HEK293 (cell line): ENCODE data around the gene CACNA1S.

Experiments
- CTCF ChIA-PET: fragments of 350-600 bp; formaldehyde crosslinking; extraction: SDS; loops from one replicate; lab custom pipeline; 2021; ENCODE audit warnings: antibody characterized with exemption; lab: Yijun Ruan, JAX
- POLR2A ChIA-PET: fragments of 300-600 bp; formaldehyde crosslinking; extraction: SDS; loops from one replicate; lab custom pipeline; 2020; ENCODE audit warnings: antibody characterized with exemption, inconsistent platforms; lab: Yijun Ruan, JAX
- H3K27ac ChIP-seq: fragments of 200-500 bp; sonication (Bioruptor generic); 2 replicates; pipeline ENCODE4 v1.5.1; 2014; ENCODE audit warnings: low read depth, low read length, control low read depth, inconsistent platforms; ENCODE audit errors: extremely low read depth
- H3K36me3 ChIP-seq, 2 experiments: fragments of 200-500 bp in 1 of 2; sonication (Bioruptor generic) in 1 of 2; 1 replicate in 1 of 2; 2 replicates in 1 of 2; pipeline ENCODE4 v1.5.1; 2014 to 2017; ENCODE audit warnings: inconsistent platforms in 2 of 2, low read length in 2 of 2; ENCODE audit not compliant: control insufficient read depth in 2 of 2, insufficient read depth in 1 of 2
- H3K4me1 ChIP-seq: fragments of 200-500 bp; sonication (Bioruptor generic); 2 replicates; pipeline ENCODE4 v1.5.1; 2014; ENCODE audit warnings: mild to moderate bottlenecking, low read length, inconsistent platforms; ENCODE audit not compliant: control insufficient read depth, insufficient read depth
- H3K4me3 ChIP-seq: 2 replicates; pipeline ENCODE4 v1.5.1; 2011; ENCODE audit warnings: low read depth, mild to moderate bottlenecking, control low read depth, low read length, moderate library complexity
- H3K9me3 ChIP-seq: fragments of 200-500 bp; sonication (Bioruptor generic); 2 replicates; pipeline ENCODE4 v1.5.1; 2014; ENCODE audit warnings: low read depth, low read length, inconsistent platforms; ENCODE audit not compliant: control insufficient read depth, insufficient read depth
- EGR2 ChIP-seq: fragments of 450-650 bp; formaldehyde crosslinking; IDR thresholded peaks from 2 replicates; pipeline ENCODE4 v1.5.1; 2016; ENCODE audit warnings: low read depth, missing biosample characterization, missing genetic modification characterization
- GLIS2 ChIP-seq: fragments of 450-650 bp; formaldehyde crosslinking; IDR thresholded peaks from 2 replicates; pipeline ENCODE4 v1.5.1; 2016; ENCODE audit warnings: missing biosample characterization, missing genetic modification characterization
- KLF10 ChIP-seq: fragments of 450-650 bp; IDR thresholded peaks from 2 replicates; pipeline ENCODE4 v1.5.1; 2018; ENCODE audit warnings: missing biosample characterization, mild to moderate bottlenecking, missing genetic modification characterization
- KLF8 ChIP-seq: fragments of 450-650 bp; formaldehyde crosslinking; IDR thresholded peaks from 2 replicates; pipeline ENCODE4 v1.5.1; 2016; ENCODE audit warnings: missing biosample characterization, missing genetic modification characterization
- SP2 ChIP-seq: fragments of 450-650 bp; formaldehyde crosslinking; IDR thresholded peaks from 2 replicates; pipeline ENCODE4 v1.5.1; 2016; ENCODE audit warnings: missing biosample characterization, missing genetic modification characterization
- TRIM28 ChIP-seq: IDR thresholded peaks from 2 replicates; pipeline ENCODE4 v1.6.1; 2011; ENCODE audit warnings: low read length, control low read depth, borderline replicate concordance
- ZBTB17 ChIP-seq: fragments of 450-650 bp; formaldehyde crosslinking; IDR thresholded peaks from 2 replicates; pipeline ENCODE4 v1.5.1; 2016; ENCODE audit warnings: missing biosample characterization, missing genetic modification characterization
- ZFHX2 ChIP-seq: fragments of 450-650 bp; formaldehyde crosslinking; conservative IDR thresholded peaks from 2 replicates; pipeline ENCODE4 v1.5.1; 2016; ENCODE audit warnings: missing biosample characterization, missing genetic modification characterization
- ZNF248 ChIP-seq: fragments of 450-650 bp; formaldehyde crosslinking; IDR thresholded peaks from 2 replicates; pipeline ENCODE4 v1.5.1; 2017; ENCODE audit warnings: missing biosample characterization, missing genetic modification characterization
- ZNF621 ChIP-seq: fragments of 450-650 bp; formaldehyde crosslinking; IDR thresholded peaks from 2 replicates; pipeline ENCODE4 v1.5.1; 2017; ENCODE audit warnings: missing biosample characterization, missing genetic modification characterization
- ZNF623 ChIP-seq: fragments of 450-650 bp; formaldehyde crosslinking; IDR thresholded peaks from 2 replicates; pipeline ENCODE4 v1.5.1; 2016; ENCODE audit warnings: missing biosample characterization, missing genetic modification characterization
- ZNF624 ChIP-seq: fragments of 450-650 bp; formaldehyde crosslinking; IDR thresholded peaks from 2 replicates; pipeline ENCODE4 v1.5.1; 2017; ENCODE audit warnings: missing biosample characterization, missing genetic modification characterization
- ZNF747 ChIP-seq: fragments of 450-650 bp; formaldehyde crosslinking; IDR thresholded peaks from 2 replicates; pipeline ENCODE4 v1.5.1; 2016; ENCODE audit warnings: missing biosample characterization, missing genetic modification characterization
- ZNF76 ChIP-seq: fragments of 450-650 bp; formaldehyde crosslinking; IDR thresholded peaks from 2 replicates; pipeline ENCODE4; 2016; ENCODE audit warnings: low read depth, missing biosample characterization, missing genetic modification characterization, borderline replicate concordance
- ZNF785 ChIP-seq: fragments of 450-650 bp; formaldehyde crosslinking; IDR thresholded peaks from 2 replicates; pipeline ENCODE4 v1.5.1; 2016; ENCODE audit warnings: missing biosample characterization, missing genetic modification characterization
- TF ChIP-seq, protein P1 (sequence below): fragments of 450-650 bp; formaldehyde crosslinking; conservative IDR thresholded peaks from 2 replicates; pipeline ENCODE4 v1.5.1; 2016; ENCODE audit warnings: low read depth, missing biosample characterization, missing genetic modification characterization
- TF ChIP-seq, protein P2 (sequence below): fragments of 450-650 bp; formaldehyde crosslinking; optimal IDR thresholded peaks from 2 replicates; pipeline ENCODE3; 2016; ENCODE audit warnings: missing biosample characterization, mild to moderate bottlenecking, missing genetic modification characterization

The CACNA1S gene

DNA sequence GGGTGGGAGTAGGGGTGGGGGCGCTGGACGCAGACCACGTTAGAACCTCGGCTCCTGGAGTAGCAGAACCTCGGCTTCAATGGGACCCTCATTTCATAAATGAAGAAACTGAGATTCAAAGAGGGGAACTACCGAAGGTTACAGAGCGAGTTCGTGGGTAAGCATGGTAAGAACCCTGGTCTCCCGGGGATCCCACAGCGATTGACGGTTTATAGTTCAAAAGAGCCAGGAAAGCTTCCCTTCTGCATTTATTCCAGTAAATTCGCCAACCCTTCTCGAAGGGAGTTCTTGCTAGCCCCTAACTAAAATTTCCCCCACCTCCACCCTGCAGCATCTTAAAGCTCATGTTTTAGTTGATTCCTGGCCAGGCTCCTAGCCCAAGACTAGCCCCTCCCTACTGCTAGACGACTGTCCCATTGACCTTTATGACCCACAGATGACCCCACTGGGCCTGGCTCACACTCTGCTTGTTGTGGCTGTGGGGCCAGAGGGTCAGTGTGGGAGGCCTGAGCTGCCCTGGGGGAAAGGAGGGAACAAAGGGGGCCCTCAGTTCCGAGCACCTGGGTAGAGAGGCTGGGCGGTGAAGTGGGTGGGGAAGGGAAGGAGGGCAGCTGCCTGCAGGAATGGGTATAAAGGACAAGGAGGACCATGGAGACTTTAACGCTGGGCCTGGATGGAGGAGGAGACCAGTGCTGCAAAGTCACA lies 88.2 kb downstream of the CACNA1S start:
- H3K4me1 ChIP-seq: no peaks in the 10 kb centered on the region
- POLR2A ChIA-PET: no interaction called here

DNA sequence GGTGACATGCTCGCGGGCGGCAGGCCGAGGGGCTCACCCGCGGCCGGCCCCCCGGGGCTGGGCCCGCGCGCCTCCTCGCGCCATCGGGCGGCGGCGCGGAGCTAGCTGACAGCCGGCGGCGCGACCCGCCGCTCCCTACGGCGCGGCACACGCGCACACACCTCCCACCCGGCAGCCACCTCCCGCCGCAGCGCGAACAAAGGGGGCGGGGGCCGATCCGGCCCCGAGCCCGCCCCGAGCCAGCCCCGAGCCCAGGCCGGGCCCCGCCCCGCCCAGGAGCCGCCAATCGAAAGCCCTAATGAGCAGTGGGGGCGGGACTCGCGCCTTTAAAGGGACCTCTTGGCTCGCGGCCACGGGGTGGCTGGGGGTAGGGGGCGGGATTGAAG lies 88.7 kb downstream of the CACNA1S start, which contains the start of gene KIF21B:
Gene KIF21B, minus strand, starts transcription at position 198 of the 386 bp plus-strand sequence. CDS start 331 bp downstream, outside the sequence.
- POLR2A ChIA-PET: no interaction called here
- peak within 1 kb of the TSS; percentile 27; the same call in 1 of the 2 replicates for H3K27ac ChIP-seq
- no peaks in the 10 kb centered on the region for H3K4me1 ChIP-seq
- peak; percentile 58; the same call in 1 of the 2 replicates for TF ChIP-seq KLF10
- TF ChIP-seq ZNF248 (tag by site-specific recombination): no peak
- H3K4me3 ChIP-seq: peak within 1 kb of the TSS; percentile 46
- H3K9me3 ChIP-seq: no peaks in the 10 kb centered on the region
- no peaks in the 10 kb centered on the region for H3K36me3 ChIP-seq
- CTCF ChIA-PET: interaction anchor here (1.0 to 9.6 kb wide), 4 partner anchors 16 to 96 kb away, joined by 3 to 65 read pairs (median 9); no protein-coding TSS in a partner anchor

More for the DNA sequence above, 88.2 kb downstream of the CACNA1S start:
- no peaks in the 10 kb centered on the region for H3K36me3 ChIP-seq
- CTCF ChIA-PET: interaction anchor here (0.7 to 9.6 kb wide), 6 partner anchors 16 to 608 kb away, joined by 3 to 65 read pairs (median 4); no protein-coding TSS in a partner anchor
- no peak overlapping the region for H3K27ac ChIP-seq
- H3K4me3 ChIP-seq: no peak overlapping the region
- no peak for TF ChIP-seq ZNF621
- peak; percentile 36; the same call in 1 of the 2 replicates for TF ChIP-seq EGR2 (tag by site-specific recombination)
- no peak for TF ChIP-seq TRIM28
- peak; percentile 44; the same call in 1 of the 2 replicates for TF ChIP-seq ZFHX2 (tag by site-specific recombination)
- 0 out of 2 replicates have a peak, but pooled peaks have one; percentile 7 for TF ChIP-seq SP2 (tag by site-specific recombination)
- TF ChIP-seq ZNF747: no peak
- no peak for TF ChIP-seq ZNF76 (tag by site-specific recombination)
- TF ChIP-seq ZNF785 (tag by site-specific recombination): no peak
- H3K9me3 ChIP-seq: no peaks in the 10 kb centered on the region

GRCh38 chr1:201022820-201023516 lies 89.3 kb downstream of the CACNA1S start:
- ChIA-PET CTCF (interaction anchor here (1.3 to 9.6 kb wide), 4 partner anchors 17 to 96 kb away, joined by 5 to 65 read pairs (median 12); no protein-coding TSS in a partner anchor), POLR2A (no interaction called here)
- TF ChIP-seq ZNF624 (tag by site-specific recombination) (no peak), ZNF623 (tag by site-specific recombination) (no peak), EGR2 (tag by site-specific recombination) (peak; percentile 39), KLF8 (tag by site-specific recombination) (no peak), GLIS2 (tag by site-specific recombination) (peak; percentile 32; the same call in 1 of the 2 replicates), ZFHX2 (tag by site-specific recombination) (peak; percentile 59), ZBTB17 (tag by site-specific recombination) (peak; percentile 67)
- TF ChIP-seq, protein P1, sequence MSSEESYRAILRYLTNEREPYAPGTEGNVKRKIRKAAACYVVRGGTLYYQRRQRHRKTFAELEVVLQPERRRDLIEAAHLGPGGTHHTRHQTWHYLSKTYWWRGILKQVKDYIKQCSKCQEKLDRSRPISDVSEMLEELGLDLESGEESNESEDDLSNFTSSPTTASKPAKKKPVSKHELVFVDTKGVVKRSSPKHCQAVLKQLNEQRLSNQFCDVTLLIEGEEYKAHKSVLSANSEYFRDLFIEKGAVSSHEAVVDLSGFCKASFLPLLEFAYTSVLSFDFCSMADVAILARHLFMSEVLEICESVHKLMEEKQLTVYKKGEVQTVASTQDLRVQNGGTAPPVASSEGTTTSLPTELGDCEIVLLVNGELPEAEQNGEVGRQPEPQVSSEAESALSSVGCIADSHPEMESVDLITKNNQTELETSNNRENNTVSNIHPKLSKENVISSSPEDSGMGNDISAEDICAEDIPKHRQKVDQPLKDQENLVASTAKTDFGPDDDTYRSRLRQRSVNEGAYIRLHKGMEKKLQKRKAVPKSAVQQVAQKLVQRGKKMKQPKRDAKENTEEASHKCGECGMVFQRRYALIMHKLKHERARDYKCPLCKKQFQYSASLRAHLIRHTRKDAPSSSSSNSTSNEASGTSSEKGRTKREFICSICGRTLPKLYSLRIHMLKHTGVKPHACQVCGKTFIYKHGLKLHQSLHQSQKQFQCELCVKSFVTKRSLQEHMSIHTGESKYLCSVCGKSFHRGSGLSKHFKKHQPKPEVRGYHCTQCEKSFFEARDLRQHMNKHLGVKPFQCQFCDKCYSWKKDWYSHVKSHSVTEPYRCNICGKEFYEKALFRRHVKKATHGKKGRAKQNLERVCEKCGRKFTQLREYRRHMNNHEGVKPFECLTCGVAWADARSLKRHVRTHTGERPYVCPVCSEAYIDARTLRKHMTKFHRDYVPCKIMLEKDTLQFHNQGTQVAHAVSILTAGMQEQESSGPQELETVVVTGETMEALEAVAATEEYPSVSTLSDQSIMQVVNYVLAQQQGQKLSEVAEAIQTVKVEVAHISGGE (tag by site-specific recombination): no peak
- TF ChIP-seq, protein P2, sequence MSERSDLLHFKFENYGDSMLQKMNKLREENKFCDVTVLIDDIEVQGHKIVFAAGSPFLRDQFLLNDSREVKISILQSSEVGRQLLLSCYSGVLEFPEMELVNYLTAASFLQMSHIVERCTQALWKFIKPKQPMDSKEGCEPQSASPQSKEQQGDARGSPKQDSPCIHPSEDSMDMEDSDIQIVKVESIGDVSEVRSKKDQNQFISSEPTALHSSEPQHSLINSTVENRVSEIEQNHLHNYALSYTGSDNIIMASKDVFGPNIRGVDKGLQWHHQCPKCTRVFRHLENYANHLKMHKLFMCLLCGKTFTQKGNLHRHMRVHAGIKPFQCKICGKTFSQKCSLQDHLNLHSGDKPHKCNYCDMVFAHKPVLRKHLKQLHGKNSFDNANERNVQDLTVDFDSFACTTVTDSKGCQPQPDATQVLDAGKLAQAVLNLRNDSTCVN: peak; percentile 59
- Histone ChIP-seq H3K4me1 (no peaks in the 10 kb centered on the region), H3K36me3 (no peaks in the 10 kb centered on the region), H3K4me3 (peak overlapping the region; percentile 46), H3K9me3 (no peaks in the 10 kb centered on the region), H3K27ac (peak overlapping the region; percentile 27; the same call in 1 of the 2 replicates)
